Skeletal muscle tissue (tissue), 4 donors: ENCODE data around the gene HERC2. TPM values are rescaled to one million over a fixed set of nuclear protein-coding genes. Genes with fewer than 3 reads are reported as not detected.

Experiments
- H3K27ac ChIP-seq: one replicate; pipeline ENCODE4 v1.7.0; 2013; ENCODE audit warnings: mild to moderate bottlenecking, low read depth, low read length, inconsistent platforms
- H3K27me3 ChIP-seq, 3 donors: one replicate each; pipeline ENCODE4 v1.7.0; 2013; ENCODE audit warnings: low read length in 3 of 3; ENCODE audit not compliant: control insufficient read depth in 3 of 3, insufficient read depth in 3 of 3
- H3K36me3 ChIP-seq, 3 donors: one replicate each; pipeline ENCODE4 v1.7.0; 2013; ENCODE audit warnings: low read length in 3 of 3; ENCODE audit not compliant: control insufficient read depth in 3 of 3, insufficient read depth in 3 of 3
- H3K4me1 ChIP-seq, 3 donors: one replicate each; pipeline ENCODE4 v1.7.0; 2013; ENCODE audit warnings: low read length in 3 of 3, mild to moderate bottlenecking in 3 of 3; ENCODE audit not compliant: control insufficient read depth in 3 of 3, insufficient read depth in 3 of 3
- H3K4me3 ChIP-seq, 3 donors: one replicate each; pipeline ENCODE4 v1.7.0; 2013; ENCODE audit warnings: low read length in 3 of 3
- H3K9ac ChIP-seq, 3 donors: one replicate each; pipeline ENCODE4 v1.7.0; 2013; ENCODE audit warnings: low read length in 3 of 3, mild to moderate bottlenecking in 3 of 3, moderate library complexity in 2 of 3, low read depth in 1 of 3
- H3K9me3 ChIP-seq, 3 donors: one replicate each; pipeline ENCODE4 v1.7.0; 2013; ENCODE audit warnings: low read length in 3 of 3; ENCODE audit not compliant: control insufficient read depth in 3 of 3
- total RNA-seq: library from RNA; depleted of rRNA; stranded (reverse); fragments of >200 nt; gene quantifications from one replicate; pipeline ENCODE4 v1.2.3, GENCODE V29; 2014
- donor health status: Osteomylitis.

HERC2 gene
- total RNA-seq, 1 donor from 2014 or later, result 56.4 TPM

DNA sequence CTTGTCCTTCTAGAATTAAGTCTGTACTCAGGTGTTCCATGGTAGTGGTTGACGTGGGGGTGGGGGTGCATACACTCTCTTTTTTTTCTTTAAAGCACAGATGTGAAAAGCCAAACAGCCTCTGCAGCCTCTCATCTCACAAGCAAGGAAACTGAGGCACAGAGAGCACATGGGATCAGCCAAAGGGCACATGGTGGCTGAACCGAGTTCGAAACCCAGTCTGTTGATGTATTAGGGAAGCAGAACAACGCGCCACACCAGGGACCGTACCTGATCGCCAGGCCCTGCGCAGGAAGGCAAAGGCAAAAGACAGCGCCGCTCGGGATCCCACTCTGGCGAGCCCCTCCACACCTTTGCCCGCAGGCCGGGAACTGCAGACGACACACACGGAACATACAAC lies 47.3 kb downstream of the HERC2 start:
- Histone ChIP-seq H3K27ac (no peak overlapping the region), H3K9me3 (no peaks in the 10 kb centered on the region), H3K27me3 (no peaks in the 10 kb centered on the region), H3K4me3 (no peak overlapping the region), H3K9ac (no peak overlapping the region), H3K4me1 (no peaks in the 10 kb centered on the region), H3K36me3 (peaks cover 29 to 30% (median 30%) of the 10 kb centered on the region in 3 donors)

DNA sequence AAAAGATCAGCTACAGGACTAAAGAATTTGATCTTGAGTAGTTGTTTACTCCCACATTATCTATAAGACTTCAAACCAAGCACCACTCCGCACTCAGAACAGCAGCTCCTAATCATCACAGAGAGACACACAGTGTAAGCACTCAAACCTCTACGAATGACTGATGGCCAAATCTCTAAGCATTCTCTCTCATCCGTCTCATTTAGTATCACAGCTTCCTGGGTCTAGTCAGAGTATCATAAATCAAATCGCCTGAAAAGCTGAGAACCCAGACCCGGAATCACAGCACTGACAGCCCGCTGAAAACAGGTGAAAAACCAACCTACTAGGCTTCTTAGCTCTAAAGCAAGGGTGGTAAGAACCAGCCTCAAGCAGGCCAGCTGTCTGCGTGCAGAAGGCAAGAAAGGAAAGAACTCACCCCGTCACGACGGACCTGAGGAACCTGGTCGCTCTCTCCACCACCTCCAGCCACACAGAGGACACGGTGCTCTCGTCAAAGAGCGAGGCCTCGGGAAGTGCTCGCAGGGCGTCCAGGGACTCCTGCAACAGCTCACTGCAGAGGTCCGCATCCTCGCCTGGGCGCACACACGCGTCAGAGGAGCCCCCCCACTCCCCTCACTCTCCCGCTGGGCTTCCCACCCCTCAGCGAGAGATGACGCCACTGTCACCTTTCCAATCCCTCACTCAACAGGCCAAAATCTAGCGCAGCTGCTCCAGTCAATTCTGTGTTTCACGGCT lies 47.9 kb downstream of the HERC2 start:
- no peaks in the 10 kb centered on the region for H3K9me3 ChIP-seq
- no peaks in the 10 kb centered on the region for H3K27me3 ChIP-seq
- H3K4me3 ChIP-seq, result no peak overlapping the region
- H3K27ac ChIP-seq, result no peak overlapping the region
- H3K4me1 ChIP-seq, result no peaks in the 10 kb centered on the region
- peaks cover 32 to 35% (median 34%) of the 10 kb centered on the region in 3 donors for H3K36me3 ChIP-seq
- H3K9ac ChIP-seq, result no peak overlapping the region

DNA sequence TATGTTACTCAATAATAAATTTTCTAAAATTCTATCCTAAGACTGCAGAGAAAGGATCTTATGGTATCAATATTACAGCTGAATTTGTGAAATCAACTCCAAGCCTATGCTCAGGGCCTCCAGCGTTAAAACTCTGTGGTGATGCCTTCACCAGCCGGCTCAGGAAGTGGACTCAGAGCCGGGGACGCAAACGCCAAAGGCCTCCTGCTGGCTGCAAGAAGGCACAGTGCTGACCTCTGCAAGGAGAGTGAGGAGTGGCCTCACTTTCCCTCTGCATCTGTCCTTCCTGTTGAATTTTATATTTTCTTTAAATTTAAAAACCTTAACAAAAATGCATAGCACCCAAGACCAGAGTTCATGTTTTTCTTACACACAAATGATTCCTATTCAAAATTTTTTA lies 48.5 kb downstream of the HERC2 start:
- Histone ChIP-seq H3K9ac (no peak overlapping the region), H3K27ac (no peak overlapping the region), H3K4me3 (no peak overlapping the region), H3K9me3 (no peaks in the 10 kb centered on the region), H3K4me1 (no peaks in the 10 kb centered on the region), H3K27me3 (no peaks in the 10 kb centered on the region), H3K36me3 (peaks cover 36 to 39% (median 38%) of the 10 kb centered on the region in 3 donors)

DNA sequence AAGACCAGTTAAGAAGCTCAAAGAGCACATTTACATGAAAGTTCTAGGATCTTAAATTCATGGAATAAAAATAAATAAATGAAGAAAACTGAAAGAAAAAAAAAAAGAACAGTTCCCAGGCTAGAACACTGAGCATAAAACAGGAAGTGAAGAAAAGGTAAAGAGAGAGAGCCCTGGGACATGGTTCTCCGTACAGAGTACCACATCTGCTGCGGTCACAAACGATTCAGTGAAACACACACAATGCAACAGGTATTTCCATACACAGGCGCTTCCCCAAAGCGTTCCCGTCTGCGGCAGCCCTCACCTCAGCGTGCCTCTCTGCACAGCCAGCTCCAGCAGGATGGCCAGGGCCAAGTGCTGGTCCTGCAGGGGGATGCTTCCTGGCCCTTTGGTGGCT lies 49.4 kb downstream of the HERC2 start:
- H3K9ac ChIP-seq, result no peak overlapping the region
- H3K4me1 ChIP-seq, result no peaks in the 10 kb centered on the region
- no peaks in the 10 kb centered on the region for H3K9me3 ChIP-seq
- H3K36me3 ChIP-seq, result peaks cover 44 to 48% (median 46%) of the 10 kb centered on the region in 3 donors
- H3K4me3 ChIP-seq, result no peak overlapping the region
- no peaks in the 10 kb centered on the region for H3K27me3 ChIP-seq
- no peak overlapping the region for H3K27ac ChIP-seq

DNA sequence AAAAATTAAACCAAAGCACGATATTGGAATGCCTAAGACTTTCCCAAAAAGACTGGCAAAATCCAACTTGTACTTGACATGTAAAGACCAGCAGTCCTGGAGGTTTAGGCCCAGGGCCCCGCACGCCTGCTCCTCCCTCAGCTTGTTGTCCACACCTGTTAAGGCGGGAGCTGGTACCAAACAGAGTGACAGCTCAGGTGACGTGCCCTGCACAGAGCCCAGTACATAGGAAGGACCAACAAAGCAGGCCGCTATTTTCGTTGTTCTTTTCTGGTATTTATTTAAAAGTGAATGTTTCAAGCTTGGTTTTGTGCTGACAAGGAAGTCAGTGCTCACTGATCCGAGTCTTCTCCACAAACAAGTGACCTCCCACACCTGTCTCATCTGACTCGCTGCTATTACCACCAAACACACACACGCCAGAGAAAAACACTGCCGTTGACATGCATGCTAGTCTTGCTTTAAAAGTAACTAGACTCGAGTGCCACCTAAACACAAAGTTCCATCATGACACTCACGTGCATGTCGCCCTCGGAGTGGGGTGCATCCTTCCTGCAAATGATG lies 50.2 kb downstream of the HERC2 start:
- no peaks in the 10 kb centered on the region for H3K27me3 ChIP-seq
- H3K36me3 ChIP-seq, result peaks cover 50 to 55% (median 53%) of the 10 kb centered on the region in 3 donors
- H3K9me3 ChIP-seq, result no peaks in the 10 kb centered on the region
- no peak overlapping the region for H3K9ac ChIP-seq
- H3K4me3 ChIP-seq, result no peak overlapping the region
- no peak overlapping the region for H3K27ac ChIP-seq
- H3K4me1 ChIP-seq, result no peaks in the 10 kb centered on the region

DNA sequence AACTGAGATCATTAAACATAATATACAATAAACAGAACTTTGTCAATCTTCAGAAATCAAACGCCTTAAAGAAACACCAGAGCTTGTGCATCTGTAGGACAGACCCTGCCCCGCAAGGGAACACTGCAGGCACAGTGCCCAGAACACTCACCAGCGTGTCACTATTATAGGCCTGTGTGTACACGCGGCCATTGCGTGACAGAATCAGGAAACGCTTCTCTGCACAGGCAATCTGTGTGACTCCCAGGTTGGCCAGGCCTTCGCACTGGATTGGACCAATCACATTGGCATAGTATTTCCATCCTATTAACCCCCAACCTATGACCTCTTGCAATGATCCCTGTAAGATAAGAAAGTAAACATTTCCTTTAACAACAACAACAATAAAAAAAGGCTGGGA lies 52.9 kb downstream of the HERC2 start:
- no peaks in the 10 kb centered on the region for H3K27me3 ChIP-seq
- H3K9me3 ChIP-seq, result no peaks in the 10 kb centered on the region
- peaks cover 56 to 66% (median 60%) of the 10 kb centered on the region in 3 donors for H3K36me3 ChIP-seq
- no peaks in the 10 kb centered on the region for H3K4me1 ChIP-seq
- H3K27ac ChIP-seq, result no peak overlapping the region
- no peak overlapping the region for H3K9ac ChIP-seq
- no peak overlapping the region for H3K4me3 ChIP-seq

DNA sequence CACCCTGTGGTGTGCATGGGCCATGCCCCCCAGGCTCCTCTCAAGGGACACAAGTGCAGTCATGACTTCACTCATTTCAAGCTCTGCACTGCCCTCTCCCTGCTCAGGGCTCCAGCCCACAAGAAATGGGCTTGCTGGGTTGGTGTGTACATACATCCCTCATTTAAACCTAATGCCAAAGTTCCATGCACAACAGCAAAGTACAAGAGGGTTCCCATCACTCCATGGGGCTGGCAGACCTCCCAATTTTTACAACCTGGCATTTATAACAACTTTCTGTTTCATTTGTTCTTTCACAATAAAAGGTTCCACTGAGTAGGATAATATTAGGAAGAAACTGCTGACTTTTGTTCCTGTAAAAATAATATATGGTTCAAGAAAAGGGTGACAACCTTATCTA lies 54.3 kb downstream of the HERC2 start:
- Histone ChIP-seq H3K4me1 (no peaks in the 10 kb centered on the region), H3K27me3 (no peaks in the 10 kb centered on the region), H3K4me3 (no peak overlapping the region), H3K36me3 (peaks cover 55 to 62% (median 56%) of the 10 kb centered on the region in 3 donors), H3K27ac (no peak overlapping the region), H3K9ac (no peak overlapping the region), H3K9me3 (no peaks in the 10 kb centered on the region)

DNA sequence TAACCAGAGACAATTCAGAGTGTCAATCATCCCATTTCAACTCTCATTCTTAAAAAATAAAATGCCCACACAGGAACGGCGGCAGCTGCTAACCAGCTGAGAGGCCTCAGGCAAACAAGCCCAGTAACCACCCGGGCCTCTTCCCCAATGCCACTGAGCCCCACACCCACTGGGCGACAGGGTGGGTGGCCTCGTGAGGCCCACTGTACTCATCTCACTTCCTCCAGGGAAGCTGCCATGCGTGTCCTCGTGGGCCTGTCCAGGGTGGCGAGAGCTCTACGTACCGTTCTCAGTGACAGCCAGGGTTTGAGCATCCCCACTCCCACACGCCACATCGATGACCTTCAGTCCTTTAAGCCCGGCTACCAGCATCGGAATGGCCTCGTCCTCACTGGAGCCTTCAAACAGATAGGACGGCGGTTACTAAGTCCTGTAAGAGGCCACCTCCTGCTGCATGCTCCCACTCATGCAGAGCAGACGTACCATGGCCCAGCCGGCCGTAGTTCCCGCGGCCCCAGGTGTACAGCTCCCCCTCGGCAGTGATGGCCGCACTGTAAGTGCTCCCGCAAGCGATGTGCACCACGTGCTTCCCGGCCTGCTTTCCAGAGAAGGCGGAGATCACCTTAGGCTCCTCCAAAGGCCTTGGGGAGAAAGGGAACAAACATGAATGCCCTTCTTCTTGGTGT lies 56.5 kb downstream of the HERC2 start:
- no peak overlapping the region for H3K27ac ChIP-seq
- no peak overlapping the region for H3K9ac ChIP-seq
- H3K9me3 ChIP-seq, result no peaks in the 10 kb centered on the region
- H3K4me1 ChIP-seq, result peaks cover 0 to 5% (median 0%) of the 10 kb centered on the region in 3 donors
- H3K27me3 ChIP-seq, result no peaks in the 10 kb centered on the region
- peaks cover 51 to 54% (median 51%) of the 10 kb centered on the region in 3 donors for H3K36me3 ChIP-seq
- H3K4me3 ChIP-seq, result no peak overlapping the region

DNA sequence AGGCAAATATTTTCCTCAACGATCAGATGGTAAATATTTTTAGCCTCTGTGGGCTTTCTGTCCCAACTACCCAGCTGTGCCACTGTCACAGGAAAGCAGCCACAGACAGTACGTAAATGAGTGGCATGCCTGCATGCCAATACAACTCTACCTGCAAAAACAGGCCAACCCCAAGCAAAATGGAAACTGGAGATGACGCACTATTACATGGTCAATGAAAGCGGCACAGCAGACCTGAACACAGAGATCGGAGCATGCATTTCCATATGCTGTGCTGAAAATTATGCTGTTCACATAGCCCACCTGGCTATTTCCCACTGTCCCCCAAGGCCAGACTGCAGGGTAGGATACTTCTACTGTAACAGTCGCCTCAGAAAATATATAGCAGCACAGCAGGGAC lies 57.8 kb downstream of the HERC2 start:
- no peaks in the 10 kb centered on the region for H3K27me3 ChIP-seq
- H3K9ac ChIP-seq, result no peak overlapping the region
- H3K9me3 ChIP-seq, result no peaks in the 10 kb centered on the region
- no peak overlapping the region for H3K4me3 ChIP-seq
- H3K36me3 ChIP-seq, result peaks cover 46 to 47% (median 46%) of the 10 kb centered on the region in 3 donors
- H3K4me1 ChIP-seq, result peaks cover 0 to 5% (median 0%) of the 10 kb centered on the region in 3 donors
- H3K27ac ChIP-seq, result no peak overlapping the region

DNA sequence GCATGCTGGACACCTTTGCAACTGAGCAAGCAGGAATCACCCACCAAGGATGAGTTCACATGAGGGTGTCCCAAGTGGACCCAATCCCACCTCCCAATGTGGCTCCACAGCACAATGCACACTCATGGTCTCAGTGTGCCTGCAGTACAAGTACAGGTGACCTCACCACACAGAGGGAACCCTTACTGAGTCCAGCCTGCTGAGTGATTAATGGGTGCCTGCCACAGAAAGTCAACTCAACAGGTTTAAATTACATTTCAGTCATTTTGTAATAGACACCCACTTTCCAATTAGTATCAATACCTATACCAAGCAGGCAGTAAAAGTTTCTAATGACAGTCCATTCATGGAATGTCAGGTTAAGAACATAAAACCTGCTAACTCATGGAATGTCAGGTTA lies 59.5 kb downstream of the HERC2 start:
- Histone ChIP-seq H3K4me3 (no peak overlapping the region), H3K36me3 (peaks cover 29 to 30% (median 30%) of the 10 kb centered on the region in 3 donors), H3K27ac (no peak overlapping the region), H3K9me3 (no peaks in the 10 kb centered on the region), H3K27me3 (no peaks in the 10 kb centered on the region), H3K4me1 (peaks cover 0 to 5% (median 0%) of the 10 kb centered on the region in 3 donors), H3K9ac (no peak overlapping the region)
